SKM-1 treated with dmso at 0.1 percent for 144 hours (cell line): Measurements from ENCODE around the gene SERPINE1.

Experiments
- DNase-seq: peaks from one replicate; lab custom pipeline; 2025; ENCODE audit not compliant: unreplicated experiment; lab: John Stamatoyannopoulos, UW

Gene SERPINE1

DNA sequence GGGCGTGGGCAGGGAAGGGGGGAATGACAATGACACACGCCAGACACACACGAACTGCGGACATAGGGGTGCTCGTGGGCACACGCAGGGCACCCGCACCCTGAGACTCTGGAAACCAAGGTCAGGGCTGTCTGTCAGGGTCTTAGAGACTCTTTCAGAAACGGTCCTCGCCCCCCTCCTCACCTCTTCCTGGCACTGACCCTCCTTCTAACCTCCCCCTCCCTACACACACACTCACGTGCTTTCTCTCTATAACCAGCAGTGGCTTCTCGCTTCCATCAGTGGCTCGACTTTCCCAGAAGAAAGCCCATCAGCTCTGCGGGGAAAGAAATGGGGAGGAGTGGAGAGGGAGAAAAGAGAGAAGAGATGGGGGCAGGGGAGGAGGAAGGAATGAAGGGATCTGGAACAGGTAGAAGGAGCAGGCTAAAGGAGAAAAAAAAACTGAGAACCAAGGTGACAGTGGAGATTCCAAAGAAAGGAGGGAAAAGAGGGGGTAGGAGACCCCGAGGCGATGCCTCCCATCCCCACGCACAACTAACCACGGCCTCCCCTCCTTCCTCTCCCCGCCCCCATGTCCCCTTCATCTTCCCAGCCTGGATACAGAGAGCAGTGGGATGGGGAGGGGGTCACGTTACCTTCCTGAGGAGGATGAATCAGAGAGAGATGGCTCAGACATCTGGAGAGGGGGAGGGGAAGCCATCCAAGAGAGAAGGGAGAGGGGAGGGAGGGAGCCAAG is 40.2 kb downstream of the SERPINE1 start:
- DNase-seq = no peak

DNA sequence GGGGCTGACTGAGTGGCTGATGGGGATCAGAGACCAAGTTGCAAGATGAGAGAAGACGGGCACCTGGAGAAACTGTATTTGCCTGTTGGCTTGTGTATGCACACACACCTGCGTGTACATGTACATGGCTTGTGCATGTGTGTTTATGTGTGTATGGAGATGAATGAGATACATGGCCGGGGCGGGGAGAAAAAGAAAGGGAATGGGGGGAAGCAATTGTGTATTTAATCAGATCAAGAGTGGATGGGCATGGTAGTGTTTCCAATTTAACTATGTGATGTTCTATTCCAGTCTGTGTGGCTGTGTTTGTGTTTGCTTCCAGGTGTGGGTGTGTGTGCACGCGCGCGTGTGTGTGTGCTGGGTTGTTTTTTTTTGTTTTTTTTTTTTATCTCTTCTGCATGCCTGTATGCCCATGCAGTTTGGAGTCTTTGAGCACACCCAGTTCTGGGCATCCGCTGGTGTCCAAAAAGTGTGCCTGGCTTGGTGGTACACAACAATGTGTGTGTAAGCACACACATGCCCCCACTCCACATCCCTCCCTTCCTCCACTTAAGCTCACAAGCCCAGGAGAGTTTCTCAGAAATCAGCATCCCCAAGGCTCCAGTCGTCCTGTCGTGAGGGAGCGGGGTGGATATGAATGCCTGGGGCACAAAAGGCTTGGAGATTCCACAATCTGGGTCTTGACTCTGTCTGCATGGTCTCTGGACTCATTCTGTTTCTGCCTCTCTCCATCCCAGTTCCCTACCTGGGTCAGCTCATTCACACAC is 40.9 kb downstream of the SERPINE1 start:
- DNase-seq = no peak

DNA sequence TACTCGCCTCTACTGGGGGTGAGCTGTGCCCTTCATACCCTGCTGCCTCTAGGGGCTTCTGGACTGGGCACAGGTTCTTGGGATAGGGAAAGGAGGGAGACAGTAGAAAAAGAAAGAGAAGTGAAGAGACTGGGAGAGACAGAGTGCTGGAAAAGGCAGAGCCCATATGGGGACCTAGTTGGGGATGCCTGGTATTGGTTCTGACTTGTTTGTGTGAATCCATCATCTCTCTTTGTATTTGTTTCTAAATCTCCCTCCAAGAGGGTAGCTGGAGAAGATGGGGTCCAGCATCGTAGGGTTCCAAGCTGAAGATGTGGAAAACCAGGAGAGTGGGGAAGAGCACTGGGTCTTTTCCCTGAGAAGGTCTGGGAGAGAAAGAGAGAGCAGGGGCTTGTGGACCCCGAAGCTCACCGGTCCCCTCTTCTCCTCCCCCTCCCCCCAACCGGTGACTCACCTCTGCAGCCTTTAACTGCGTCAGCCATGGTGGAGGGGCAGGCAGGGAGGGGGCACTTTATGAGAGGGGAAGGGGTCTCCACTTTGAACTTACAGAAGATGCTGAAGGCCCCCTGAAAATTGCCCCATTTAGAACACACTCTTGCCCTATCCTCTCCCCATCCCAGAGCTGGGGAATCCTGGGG is 41.6 kb downstream of the SERPINE1 start:
- DNase-seq = no peak

DNA sequence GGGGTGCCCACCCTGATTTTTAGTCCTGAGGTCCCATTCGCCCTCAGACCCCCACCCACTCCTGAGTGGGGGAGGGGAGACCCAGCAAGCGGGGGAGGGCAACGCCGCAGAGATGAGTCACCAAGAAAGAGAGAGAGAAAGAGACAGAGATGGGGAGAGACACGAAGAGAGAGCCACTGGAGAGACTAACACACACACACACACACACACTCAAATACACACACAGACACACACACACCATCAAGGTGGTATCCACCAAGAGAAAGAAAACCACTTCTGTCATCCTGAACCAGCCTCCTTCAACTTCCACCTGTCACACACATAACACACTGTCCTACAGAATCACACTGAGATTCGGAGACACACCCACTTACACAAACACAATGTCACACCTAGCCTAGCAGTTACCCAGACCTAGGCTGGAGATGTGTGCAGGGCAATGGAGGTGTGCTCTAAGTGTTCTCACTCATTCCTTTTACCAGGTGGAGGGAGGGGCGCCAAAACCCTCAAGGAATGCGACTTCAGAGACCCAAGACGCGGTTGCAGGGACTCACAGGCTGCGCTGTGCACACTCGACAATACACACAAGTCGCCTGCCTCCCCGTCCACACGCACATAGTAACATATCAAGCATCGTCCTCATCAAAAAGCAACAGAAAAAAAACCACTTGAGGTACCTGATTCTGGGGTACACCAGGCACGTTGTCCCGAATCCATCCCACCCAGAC is 42.4 kb downstream of the SERPINE1 start:
- DNase-seq = no peak

DNA sequence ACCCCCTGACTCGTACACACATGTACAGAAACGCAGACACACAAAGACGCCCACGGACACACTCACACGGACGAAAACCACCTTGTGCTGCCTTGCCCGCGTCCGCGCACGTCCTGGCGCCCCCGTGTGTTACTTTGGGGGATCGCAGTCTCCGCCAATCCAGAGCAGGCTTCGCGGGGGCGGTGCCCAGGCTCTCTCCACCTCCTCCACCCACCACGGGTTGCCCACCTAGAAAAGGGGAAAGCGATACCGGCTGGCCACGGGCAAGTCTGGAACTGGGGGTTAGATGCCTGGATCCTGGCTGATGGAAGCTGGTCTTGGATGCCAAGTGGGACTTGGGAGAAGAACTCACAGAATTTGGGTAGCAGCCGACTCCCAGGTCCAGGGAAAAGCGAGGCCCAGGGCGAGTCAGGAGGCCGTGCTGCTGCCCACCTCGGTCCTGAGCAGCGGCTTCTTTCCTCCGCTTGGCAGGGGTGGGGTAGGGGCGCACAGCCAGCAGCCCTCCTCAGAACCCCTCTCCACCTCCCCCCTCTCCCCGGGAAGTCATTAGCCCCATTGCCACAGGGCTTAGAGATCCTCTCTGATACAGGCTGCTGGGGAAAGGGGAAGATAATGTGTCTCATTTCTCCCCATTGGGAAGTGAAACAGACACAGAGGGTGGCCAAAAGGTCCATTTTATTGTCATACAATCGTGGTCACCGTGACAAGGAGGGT is 43.1 kb downstream of the SERPINE1 start:
- DNase-seq = peak; percentile 18

DNA sequence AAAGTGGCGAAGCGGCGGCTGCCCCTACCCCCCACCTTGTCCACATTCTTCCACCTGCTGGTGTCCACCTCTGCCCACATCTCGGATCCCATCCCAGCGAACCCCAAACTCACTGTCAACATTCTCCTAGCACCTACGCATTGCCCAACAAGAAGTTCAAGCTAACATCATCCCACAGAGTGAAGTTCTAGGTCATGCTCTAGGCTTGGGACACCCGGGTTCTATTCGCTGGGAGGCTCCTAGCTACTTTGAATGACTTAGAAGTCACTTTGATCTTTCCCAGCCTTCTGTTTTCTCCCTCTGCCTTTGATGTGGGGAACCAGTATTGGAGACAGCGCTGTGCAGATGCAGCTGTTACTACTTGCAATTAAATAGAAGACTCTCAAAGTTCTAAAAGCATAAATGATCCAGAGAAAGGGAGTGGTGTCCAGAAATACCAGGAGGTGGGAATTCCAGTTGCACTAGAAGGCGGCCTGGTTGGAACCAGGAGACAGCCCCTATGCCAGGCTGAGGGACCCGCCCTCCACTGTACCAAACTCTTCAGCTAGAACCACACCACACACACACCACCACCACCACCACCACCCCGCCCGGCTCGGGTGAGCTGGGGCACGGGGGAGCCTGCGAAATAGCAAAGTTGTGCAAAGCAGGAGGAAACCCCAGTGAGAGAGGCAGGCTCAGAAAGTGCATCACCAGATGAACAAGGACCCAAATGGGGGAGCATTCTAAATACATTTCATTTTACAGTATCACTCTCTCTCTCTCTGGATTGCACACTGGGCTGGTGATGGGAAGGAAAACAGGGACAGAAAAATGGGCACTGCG is 43.9 kb downstream of the SERPINE1 start:
- no peak for DNase-seq

DNA sequence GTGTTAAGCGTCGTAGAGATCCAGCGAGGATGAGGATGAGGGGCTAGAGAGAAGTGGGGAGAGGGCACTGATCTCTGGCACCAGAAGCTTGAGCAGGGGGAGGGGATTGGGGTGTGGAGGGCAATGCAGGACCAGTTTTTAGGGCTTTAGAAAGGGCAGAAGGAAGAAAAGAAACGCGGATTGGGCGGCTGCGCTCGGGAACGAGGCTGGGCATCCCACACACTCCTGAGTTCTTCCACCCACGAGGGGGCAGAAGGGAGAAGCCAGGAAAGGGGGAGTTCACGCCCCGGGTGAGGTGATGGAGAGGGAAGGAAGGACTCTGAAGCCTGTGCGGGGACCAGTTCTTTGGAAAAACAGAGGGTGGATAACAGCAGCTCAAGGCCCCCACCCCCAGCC is 44.5 kb downstream of the SERPINE1 start:
- DNase-seq = no peak

DNA sequence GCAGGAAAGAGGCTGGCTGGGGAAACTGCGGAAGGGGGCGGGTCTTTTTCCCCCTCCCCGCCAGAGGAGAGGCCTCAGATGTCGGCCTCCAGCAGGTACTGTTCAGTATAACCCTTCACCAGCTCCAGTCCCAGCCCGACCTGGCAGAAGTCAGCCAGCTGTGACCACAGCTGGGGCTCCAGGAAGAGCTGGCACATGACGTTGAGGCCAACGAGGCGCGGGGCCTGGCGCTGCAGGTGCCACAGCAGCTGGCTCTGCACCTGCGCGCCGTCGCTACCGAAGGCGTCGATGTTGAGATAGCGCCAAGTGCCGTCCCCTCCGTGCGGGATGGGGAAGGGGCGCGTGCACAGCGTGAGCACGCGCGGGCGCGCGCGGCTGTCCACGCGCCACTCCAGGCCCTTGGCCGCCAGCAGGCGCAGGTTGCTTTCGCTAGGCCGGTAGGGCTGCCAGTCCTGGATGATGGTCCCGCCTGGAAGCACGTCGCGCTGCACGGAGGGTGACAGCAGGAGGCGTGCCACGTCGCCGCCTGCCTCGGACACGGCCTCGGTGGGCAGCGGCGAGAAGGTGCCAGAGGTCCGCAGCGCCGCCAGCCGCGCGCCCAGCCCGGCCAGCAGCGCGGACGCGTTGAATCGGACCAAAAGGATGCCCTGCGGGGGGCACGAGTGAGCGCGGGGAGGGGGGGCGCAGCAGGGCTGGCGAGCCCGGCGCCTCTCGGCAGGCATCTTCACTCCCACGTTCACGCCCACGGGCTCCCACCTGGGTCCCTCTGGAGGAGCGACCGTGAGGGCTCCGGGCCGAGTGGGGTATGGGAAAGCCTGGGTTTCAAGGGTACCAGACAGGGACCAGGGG is 45.3 kb downstream of the SERPINE1 start:
- no peak for DNase-seq

DNA sequence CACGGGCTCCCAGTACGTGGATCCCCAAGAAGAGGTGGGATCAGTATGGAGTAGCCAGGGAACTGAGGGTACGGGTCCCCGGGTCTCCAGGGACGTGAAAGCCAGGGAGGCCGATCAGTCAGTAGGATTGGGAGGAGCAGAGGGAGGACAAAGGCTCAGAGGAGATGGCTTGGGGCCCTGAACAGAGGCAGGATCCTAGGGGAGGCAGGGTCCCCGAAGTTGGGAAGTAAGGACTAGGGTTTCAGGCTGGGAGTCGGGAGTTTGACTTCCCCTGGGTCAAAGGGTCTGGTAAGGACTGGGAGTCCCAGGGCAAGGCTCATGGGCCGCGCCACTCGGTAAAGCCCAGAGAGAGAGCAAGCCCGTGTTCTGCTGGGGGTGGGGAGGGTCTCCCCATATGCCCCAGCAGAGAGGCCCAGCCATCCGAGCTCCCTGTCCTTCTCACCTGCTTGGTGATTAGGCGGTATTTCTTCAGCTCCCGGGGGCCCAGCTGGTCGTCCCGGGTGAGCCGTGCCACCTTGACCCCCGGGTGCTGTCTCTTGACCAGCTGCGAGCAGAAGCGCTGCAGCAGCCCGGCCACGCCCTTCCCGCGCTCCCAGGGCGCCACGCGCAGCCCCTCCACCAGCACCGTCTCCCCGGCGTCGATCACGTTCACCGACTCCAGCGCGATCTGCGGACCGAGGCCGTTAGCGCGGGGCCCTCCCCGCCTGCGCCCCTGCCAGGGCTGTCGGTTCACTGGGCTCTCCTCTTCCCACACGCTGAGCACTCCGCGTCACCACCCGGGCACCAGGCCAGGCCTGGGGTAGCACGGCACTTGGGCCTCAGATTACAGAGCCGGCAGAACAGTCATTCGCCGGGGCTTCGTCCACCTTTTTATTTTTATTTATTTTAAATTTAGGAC is 46.2 kb downstream of the SERPINE1 start:
- DNase-seq = no peak

DNA sequence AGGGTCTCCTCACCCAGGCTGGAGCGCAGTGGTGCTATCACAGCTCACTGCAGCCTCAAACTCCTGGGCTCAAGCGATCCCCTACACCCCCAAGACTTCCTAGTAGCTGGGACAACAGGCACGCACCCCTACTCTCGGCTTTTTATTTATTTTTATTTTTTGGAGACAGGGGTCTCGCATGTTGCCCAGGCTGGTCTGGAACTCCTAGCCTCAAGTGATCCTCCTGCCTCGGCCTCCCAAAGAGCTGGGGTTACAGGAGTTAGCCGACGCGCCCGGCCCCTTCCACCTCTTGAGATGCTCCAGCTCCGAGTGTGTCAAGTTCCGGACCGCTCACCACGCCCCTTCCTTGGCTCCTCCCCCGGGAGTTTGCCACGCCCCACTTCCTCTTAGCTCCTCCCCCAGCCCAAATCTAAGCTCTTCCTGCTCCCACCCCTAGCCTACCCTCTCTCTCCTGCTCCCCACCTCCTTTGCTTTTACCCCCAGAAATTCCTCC is 46.9 kb downstream of the SERPINE1 start:
- no peak for DNase-seq

DNA sequence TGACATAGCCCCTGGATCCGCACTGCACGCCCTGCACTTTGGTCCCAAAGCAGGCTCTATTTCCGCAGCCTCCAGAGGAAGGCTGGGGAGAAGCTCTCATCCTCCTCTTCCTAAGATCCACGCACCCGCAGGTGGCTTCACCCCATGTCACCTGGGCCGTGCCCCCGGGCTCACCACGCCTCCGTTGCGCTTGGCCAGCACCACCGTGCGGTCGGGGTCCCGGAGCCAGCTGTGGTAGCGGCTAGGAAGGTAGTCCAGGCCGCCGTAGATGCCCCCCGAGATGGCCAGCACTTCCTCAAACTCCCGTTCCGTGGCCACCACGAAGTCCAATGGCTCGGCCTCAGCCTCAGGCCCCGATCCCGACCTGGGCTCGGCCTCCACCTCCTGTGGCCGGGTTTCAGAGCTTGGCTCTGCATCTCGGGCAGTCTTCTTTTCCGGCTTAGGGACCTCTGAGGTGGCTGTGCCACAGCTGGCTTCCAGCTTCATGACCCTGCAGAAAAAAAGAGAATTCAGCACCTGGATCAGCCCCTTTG is 47.5 kb downstream of the SERPINE1 start:
- DNase-seq = no peak

DNA sequence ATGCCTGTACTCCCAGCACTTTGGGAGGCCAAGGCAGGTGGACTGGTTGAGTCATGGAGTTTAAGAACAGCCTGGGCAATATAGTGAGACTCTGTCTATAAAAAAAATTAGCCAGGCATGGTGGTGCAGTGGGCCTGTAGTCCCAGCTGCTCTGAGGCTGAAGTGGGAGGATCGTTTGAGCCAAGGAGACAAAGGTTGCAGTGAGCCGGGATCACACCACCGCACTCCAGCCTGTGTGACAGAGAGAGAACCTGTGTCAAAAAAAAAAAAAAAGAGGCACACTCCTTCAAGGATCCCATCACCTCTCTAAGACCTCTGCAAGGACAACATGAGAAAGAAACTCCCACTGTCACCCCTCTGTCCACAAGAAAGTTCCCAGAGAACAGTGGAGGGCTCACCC is 48.8 kb downstream of the SERPINE1 start:
- no peak for DNase-seq

DNA sequence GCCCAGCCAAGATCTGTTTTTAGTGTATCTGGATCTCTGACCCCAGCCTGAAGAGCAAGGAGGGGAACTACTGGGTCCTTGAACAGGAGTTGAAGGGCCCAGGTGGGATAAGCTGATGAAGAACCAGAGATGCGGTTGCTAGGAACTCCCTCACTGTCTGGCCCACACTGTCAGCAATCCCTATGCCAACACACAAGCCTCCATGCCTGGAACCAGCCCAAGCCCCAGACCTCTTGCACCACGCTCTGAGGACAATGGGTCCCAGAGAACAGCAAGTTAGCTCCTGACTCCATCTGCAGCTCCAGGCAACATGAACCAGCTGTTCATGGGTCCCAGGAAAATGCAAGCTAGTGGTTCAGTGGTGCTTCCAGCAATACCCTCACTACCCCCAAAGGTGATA is 50.7 kb downstream of the SERPINE1 start:
- no peak for DNase-seq

DNA sequence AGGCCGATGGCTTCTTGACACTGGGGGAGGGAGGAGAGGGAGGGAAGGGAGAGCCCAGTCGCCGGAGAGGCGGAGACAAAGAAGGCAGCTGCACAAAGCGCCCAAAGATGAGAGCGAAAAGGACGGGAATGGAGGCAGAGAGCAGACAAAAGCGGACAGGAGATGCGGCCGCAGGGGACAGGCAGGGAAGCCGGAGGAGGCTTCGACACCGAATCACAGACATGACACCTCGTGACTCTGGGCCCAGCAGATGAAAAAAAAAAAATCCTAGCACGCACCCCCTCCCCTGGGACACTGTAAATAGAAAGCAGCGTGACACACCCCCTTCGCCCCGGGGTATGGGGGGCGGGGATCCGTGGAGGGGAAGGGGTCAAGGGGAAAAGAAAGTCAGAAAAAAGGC is 52.2 kb downstream of the SERPINE1 start:
- DNase-seq = no peak

DNA sequence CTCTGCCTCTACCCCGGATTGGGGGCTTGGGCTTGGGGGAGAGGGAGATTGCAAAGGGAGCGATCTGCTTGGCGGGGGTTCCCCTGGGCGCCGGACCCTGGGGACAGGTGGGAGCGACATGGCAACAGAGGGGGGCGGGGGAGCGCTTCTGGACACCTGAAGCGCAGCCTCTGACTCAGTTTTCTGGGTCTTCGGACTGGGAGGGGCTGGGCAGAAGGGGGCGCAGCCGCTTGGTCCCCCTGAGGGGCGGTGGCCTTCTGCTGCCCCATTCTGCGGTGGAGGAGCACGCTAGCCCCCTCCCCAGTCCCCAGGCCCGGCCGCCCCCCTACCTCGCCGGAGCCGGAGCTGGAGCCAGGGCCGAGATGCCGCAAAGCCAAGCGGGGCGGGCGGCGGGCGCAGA is 52.8 kb downstream of the SERPINE1 start:
- DNase-seq = no peak

DNA sequence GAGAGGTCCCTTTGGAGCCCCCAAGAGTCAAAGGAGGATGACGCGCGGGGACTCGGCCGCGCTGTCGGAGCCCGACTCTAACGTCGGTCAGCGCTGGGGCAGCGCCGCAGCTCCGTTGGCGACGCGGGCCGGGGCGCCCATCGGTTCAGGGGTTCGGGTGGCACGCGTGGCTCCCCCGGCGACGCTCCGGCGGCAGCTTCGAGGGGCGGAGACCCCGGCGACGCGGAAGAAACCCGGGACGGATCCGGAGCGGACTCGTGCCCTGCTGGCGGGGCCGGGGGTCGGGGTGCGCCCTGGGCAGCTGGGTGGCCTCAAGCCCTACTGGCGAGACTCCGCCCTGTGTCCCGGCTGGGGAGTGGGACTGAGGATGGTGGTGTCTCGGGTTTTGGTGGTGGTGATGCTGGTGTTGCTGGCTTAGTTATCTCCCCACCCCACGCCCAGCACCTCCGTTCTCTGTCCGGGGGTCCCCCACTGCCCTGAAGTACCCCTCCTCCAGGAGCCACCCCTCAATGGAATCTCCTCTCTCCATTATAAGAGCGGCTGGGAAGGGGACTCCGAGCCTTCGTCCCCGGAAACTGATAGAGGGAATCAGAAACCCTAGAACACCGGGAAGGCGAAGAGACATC is 53.3 kb downstream of the SERPINE1 start, which contains the start of gene NAT16:
NAT16 (minus strand) TSS at position 164 of the 626 bp plus-strand sequence. CDS start 5,486 bp downstream, outside the sequence.
- DNase-seq = no peak

DNA sequence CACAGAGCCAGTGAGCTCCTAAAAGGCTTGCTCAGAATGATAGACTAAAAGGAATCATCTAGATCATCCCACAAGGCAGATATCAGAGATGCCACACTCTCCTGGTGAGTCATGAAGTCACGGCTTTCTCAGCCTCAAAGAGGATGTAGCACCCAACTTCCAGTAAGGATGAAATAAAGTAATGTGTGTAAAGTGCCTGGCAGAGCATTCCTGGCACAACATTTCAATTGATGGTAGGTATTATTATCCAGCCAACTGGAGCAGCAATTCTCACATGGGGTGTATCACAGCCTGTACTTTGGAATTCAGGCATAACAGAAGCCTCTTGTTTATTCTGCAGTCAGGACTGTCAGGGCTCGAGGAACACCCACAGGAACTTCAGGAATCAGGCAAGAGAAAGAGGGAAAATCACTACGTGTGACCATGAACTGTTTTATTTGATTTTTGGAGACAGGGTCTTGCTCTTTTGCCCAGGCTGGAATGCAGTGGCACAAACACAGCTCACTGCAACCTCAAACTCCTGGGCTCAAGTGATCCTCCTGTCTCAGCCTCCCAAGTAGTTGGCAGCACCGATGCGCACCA is 58.4 kb downstream of the SERPINE1 start:
- DNase-seq = no peak
